ENCODE results near the gene RAB33A. TPM values are rescaled to one million over a fixed set of nuclear protein-coding genes. Genes with fewer than 3 reads are reported as not detected.

RAB33A gene
- polyA plus RNA-seq, 1 donor from 2014 or later = 74.7 TPM

- Histone ChIP-seq H3K79me2 (replicated peaks; ENCODE audit: insufficient read depth, low read length) (no peaks in the 10 kb centered on the region), H3K9ac (ENCODE audit: low read length) (no peak overlapping the region), H2AFZ (ENCODE audit: low read depth, low read length) (no peak overlapping the region), H4K20me1 (ENCODE audit: insufficient read depth) (no peaks in the 10 kb centered on the region), H3K4me3 (ENCODE audit: low read length) (no peak overlapping the region), H3K27ac (ENCODE audit: low read length) (peak overlapping the region; percentile 39), H3K27me3 (ENCODE audit: insufficient read depth, low read depth, low read length) (no peaks in the 10 kb centered on the region), H3F3A (ENCODE audit: insufficient read depth, low read length, poor library complexity, severe bottlenecking) (no peaks in the 10 kb centered on the region), H3K9me3 (ENCODE audit: low read length) (no peaks in the 10 kb centered on the region), H3K9me2 (ENCODE audit: insufficient read depth, low read length) (no peaks in the 10 kb centered on the region), H3K36me3 (ENCODE audit: insufficient read depth, low read length) (no peaks in the 10 kb centered on the region), H3K4me2 (ENCODE audit: low read length) (no peak overlapping the region)
- TF ChIP-seq SMC3 (conservative IDR thresholded peaks at IDR 0.05; ENCODE audit: poor library complexity) (no peak), POLR2AphosphoS5 (IDR thresholded peaks at IDR 0.05) (peak; percentile 63), EP300 (conservative IDR thresholded peaks at IDR 0.05; ENCODE audit: poor library complexity, severe bottlenecking) (peak; percentile 90)
These were observed 24.7 kb downstream of the RAB33A start for GRCh38 chrX:130196466-130196865.

- no peak for TF ChIP-seq TAF1 (IDR thresholded peaks at IDR 0.05; ENCODE audit: low read depth)
- TF ChIP-seq REST (IDR thresholded peaks at IDR 0.05; ENCODE audit: borderline replicate concordance) = no peak
- no peak for TF ChIP-seq SMC3 (conservative IDR thresholded peaks at IDR 0.05; ENCODE audit: poor library complexity)
- H3K9me3 ChIP-seq (ENCODE audit: low read length) = no peaks in the 10 kb centered on the region
- no peak overlapping the region for H2AFZ ChIP-seq (ENCODE audit: low read depth, low read length)
- no peaks in the 10 kb centered on the region for H3K9me2 ChIP-seq (ENCODE audit: insufficient read depth, low read length)
- H3K27ac ChIP-seq (ENCODE audit: low read length) = no peak overlapping the region
- H3K4me3 ChIP-seq (ENCODE audit: low read length) = no peak overlapping the region
- H3K9ac ChIP-seq (ENCODE audit: low read length) = no peak overlapping the region
- H4K20me1 ChIP-seq (ENCODE audit: insufficient read depth) = no peaks in the 10 kb centered on the region
- no peaks in the 10 kb centered on the region for H3F3A ChIP-seq (ENCODE audit: insufficient read depth, low read length, poor library complexity, severe bottlenecking)
- no peaks in the 10 kb centered on the region for H3K27me3 ChIP-seq (ENCODE audit: insufficient read depth, low read depth, low read length)
- H3K36me3 ChIP-seq (ENCODE audit: insufficient read depth, low read length) = no peaks in the 10 kb centered on the region
- H3K79me2 ChIP-seq (replicated peaks; ENCODE audit: insufficient read depth, low read length) = no peaks in the 10 kb centered on the region
- no peak overlapping the region for H3K4me2 ChIP-seq (ENCODE audit: low read length)
These were observed 25.7 kb downstream of the RAB33A start for GRCh38 chrX:130197464-130197863.

GRCh38 chrX:130204647-130205046, 32.9 kb downstream of the RAB33A start:
- H3K9me2 ChIP-seq (ENCODE audit: insufficient read depth, low read length) = no peaks in the 10 kb centered on the region
- no peaks in the 10 kb centered on the region for H3K9me3 ChIP-seq (ENCODE audit: low read length)
- TF ChIP-seq SMC3 (conservative IDR thresholded peaks at IDR 0.05; ENCODE audit: poor library complexity) (no peak), CTCF (IDR thresholded peaks at IDR 0.05; ENCODE audit: poor library complexity, severe bottlenecking) (no peak), MXI1 (conservative IDR thresholded peaks at IDR 0.05; ENCODE audit: poor library complexity, severe bottlenecking) (no peak), POLR2AphosphoS5 (IDR thresholded peaks at IDR 0.05) (no peak), TAF1 (IDR thresholded peaks at IDR 0.05; ENCODE audit: low read depth) (no peak), EP300 (conservative IDR thresholded peaks at IDR 0.05; ENCODE audit: poor library complexity, severe bottlenecking) (no peak), RAD21 (conservative IDR thresholded peaks at IDR 0.05) (no peak), REST (IDR thresholded peaks at IDR 0.05; ENCODE audit: borderline replicate concordance) (no peak), EZH2 (IDR thresholded peaks at IDR 0.05; ENCODE audit: borderline replicate concordance, insufficient read depth, low read length, poor library complexity, severe bottlenecking) (no peak)
- H3F3A ChIP-seq (ENCODE audit: insufficient read depth, low read length, poor library complexity, severe bottlenecking) = no peaks in the 10 kb centered on the region
- no peaks in the 10 kb centered on the region for H3K36me3 ChIP-seq (ENCODE audit: insufficient read depth, low read length)
- no peaks in the 10 kb centered on the region for H3K79me2 ChIP-seq (replicated peaks; ENCODE audit: insufficient read depth, low read length)
- H3K4me2 ChIP-seq (ENCODE audit: low read length) = no peak overlapping the region
- no peaks in the 10 kb centered on the region for H3K27me3 ChIP-seq (ENCODE audit: insufficient read depth, low read depth, low read length)
- H3K4me3 ChIP-seq (ENCODE audit: low read length) = no peak overlapping the region
- no peak overlapping the region for H2AFZ ChIP-seq (ENCODE audit: low read depth, low read length)
- H4K20me1 ChIP-seq (ENCODE audit: insufficient read depth) = no peaks in the 10 kb centered on the region
- H3K9ac ChIP-seq (ENCODE audit: low read length) = no peak overlapping the region
- no peak overlapping the region for H3K27ac ChIP-seq (ENCODE audit: low read length)
